ENCODE measurements around the gene ZNF529. TPM values are rescaled to one million over a fixed set of nuclear protein-coding genes. Genes with fewer than 3 reads are reported as not detected.
A peak's percentile ranks its signal among the peaks of the same experiment; 100 is the strongest.

Gene ZNF529
- total RNA-seq, 1 experiment from 2014 or later = 4.2 TPM

DNA sequence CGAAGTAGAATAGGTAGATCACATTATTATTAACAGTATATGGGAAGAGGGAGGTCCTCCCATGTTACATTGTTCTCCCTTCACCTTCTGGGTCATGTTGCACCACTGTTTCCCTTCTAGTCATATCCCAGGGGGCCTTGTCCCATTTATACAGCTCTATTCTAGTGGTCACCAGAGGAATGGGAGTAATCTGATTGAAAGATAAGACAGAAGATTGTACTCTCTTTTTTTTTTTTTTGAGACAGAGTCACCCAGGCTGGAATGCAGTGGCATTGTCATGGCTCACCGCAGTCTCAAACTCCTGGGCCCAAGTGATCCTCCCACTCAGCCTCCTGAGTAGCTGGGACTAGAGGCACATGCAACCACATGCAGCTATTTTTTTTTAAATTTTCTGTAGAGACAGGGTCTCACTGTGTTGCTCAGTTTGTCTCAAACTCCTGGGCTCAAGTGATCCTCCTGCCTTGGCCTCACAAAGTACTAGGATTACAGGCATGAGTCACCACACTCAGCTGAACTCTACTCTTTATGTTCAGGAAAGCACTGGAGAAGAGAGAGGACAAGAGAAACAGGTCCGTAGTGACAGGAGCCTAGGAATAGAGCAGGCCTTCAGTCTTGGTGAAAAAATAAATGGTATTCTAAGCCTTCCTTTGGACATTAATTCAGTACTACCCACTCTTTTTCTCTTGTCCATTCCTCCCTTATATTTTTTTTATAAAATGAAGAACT is 4.3 kb upstream of the ZNF529 start:
- Histone ChIP-seq H3K4me3 (peak overlapping the region; percentile 13; the same call in 1 of the 2 replicates), H2AFZ (no peak overlapping the region), H3K4me1 (replicated peaks; ENCODE audit: insufficient read depth) (peaks cover under 1% of the 10 kb centered on the region; the same call in 1 of the 2 replicates), H3F3A (ENCODE audit: insufficient read depth, low read depth) (no peaks in the 10 kb centered on the region), H3K9me2 (ENCODE audit: insufficient read depth) (no peaks in the 10 kb centered on the region), H3K4me2 (no peak overlapping the region), H3K36me3 (ENCODE audit: low read depth) (peaks cover 52% of the 10 kb centered on the region), H3K9me3 (ENCODE audit: insufficient read depth, low read depth) (peaks cover 44% of the 10 kb centered on the region), H4K20me1 (ENCODE audit: insufficient read depth) (no peaks in the 10 kb centered on the region), H3K27me3 (ENCODE audit: insufficient read depth, low read depth) (no peaks in the 10 kb centered on the region), H3K27ac (no peak overlapping the region), H3K79me2 (ENCODE audit: low read depth) (peaks cover 21% of the 10 kb centered on the region)
- intact Hi-C loops (cut with micrococcal nuclease; ENCODE audit: unreplicated experiment) = no loop called here
- ChIA-PET CTCF (no interaction called here), POLR2A (ENCODE audit: unreplicated experiment) (interaction anchor here (0.7 kb wide), 1 partner anchor 49 kb away, joined by 10 read pairs; the partner anchor contains the start of gene ZNF260)
- no TSS peak for BruUV-seq (replicated peaks)
- no peak for DNase-seq
- TF ChIP-seq, protein P1, sequence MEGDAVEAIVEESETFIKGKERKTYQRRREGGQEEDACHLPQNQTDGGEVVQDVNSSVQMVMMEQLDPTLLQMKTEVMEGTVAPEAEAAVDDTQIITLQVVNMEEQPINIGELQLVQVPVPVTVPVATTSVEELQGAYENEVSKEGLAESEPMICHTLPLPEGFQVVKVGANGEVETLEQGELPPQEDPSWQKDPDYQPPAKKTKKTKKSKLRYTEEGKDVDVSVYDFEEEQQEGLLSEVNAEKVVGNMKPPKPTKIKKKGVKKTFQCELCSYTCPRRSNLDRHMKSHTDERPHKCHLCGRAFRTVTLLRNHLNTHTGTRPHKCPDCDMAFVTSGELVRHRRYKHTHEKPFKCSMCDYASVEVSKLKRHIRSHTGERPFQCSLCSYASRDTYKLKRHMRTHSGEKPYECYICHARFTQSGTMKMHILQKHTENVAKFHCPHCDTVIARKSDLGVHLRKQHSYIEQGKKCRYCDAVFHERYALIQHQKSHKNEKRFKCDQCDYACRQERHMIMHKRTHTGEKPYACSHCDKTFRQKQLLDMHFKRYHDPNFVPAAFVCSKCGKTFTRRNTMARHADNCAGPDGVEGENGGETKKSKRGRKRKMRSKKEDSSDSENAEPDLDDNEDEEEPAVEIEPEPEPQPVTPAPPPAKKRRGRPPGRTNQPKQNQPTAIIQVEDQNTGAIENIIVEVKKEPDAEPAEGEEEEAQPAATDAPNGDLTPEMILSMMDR (conservative IDR thresholded peaks at IDR 0.05) = no peak
- TF ChIP-seq EZH2 (IDR thresholded peaks at IDR 0.05; ENCODE audit: low read depth) = no peak

DNA sequence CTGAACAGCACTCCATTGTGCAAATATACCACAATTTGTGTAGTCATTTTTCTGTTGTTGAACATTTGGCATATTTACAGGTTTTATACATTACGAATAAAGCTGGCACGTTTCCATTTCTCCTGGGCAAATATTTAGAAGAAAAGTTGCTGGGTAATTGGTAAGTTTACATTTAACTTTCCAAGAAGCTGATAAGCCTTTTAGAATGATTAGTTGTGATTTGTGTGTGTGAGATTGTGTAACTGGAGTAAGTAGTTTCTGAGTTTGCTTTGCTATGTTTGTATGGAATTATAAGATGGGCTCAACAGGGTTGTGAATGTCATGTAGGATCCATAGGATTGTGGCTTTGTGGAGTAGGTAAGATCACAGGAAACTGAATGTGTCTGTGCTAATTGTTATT is 1.6 kb upstream of the ZNF529 start:
- Histone ChIP-seq H2AFZ (no peak overlapping the region), H3K9me2 (ENCODE audit: insufficient read depth) (no peaks in the 10 kb centered on the region), H3K27ac (no peak overlapping the region), H3K79me2 (ENCODE audit: low read depth) (peaks cover 40% of the 10 kb centered on the region), H3K4me2 (peak overlapping the region; percentile 88), H3K4me1 (replicated peaks; ENCODE audit: insufficient read depth) (peaks cover 6% of the 10 kb centered on the region; the same call in 1 of the 2 replicates), H3K27me3 (ENCODE audit: insufficient read depth, low read depth) (no peaks in the 10 kb centered on the region), H3K36me3 (ENCODE audit: low read depth) (peaks cover 56% of the 10 kb centered on the region), H3K9me3 (ENCODE audit: insufficient read depth, low read depth) (peaks cover 35% of the 10 kb centered on the region), H3K4me3 (peak overlapping the region; percentile 90; the same call in 1 of the 2 replicates), H4K20me1 (ENCODE audit: insufficient read depth) (no peaks in the 10 kb centered on the region), H3F3A (ENCODE audit: insufficient read depth, low read depth) (no peaks in the 10 kb centered on the region)
- POLR2A ChIA-PET (ENCODE audit: unreplicated experiment) = no interaction called here
- CTCF ChIA-PET = no interaction called here
- TF ChIP-seq, protein P1 (conservative IDR thresholded peaks at IDR 0.05) = no peak
- no peak for TF ChIP-seq EZH2 (IDR thresholded peaks at IDR 0.05; ENCODE audit: low read depth)
- intact Hi-C loops (cut with micrococcal nuclease; ENCODE audit: unreplicated experiment) = loop anchor here (5.0 kb wide), 1 partner anchor 447 kb away; no protein-coding TSS in a partner anchor
- BruUV-seq (replicated peaks) = no TSS peak
- no peak for DNase-seq

DNA sequence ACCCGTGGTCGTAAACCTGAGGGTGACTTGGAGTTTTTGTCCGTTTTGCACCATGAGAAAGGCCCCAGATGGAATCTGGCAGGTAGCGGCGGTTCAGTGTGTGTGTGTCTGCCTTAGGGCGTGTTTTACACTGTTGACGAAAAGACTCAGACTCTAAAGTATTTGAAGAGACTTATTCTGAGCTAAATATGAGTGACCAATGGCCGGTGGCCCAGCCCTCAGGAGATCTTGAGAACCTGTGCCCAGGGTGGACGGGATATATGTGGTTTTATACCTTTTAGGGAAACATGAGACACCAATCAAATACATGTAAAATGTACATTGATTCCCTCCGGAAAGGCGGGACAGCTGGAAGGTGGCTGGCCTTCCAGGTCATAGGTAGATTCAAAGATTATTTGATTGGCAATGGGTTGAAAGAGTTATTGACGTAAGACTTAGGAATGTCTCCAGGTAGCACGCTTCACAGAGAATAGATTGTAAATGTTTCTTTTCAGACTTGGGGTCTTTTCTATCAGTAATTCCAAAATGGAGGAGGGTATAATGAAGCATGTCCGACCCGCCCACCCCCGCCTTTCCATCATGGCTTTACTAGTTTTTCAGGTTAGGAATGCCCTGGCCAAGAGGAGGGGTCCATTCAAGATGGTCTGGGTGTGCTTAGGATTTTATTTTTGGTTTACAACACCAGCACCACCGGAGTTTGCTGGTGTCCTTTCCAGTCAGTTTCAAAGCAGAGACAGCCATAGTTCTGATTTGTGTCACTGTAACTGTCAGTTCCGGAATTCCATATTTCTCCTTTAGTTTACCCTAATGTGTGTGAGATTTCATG is 1.0 kb upstream of the ZNF529 start:
- Histone ChIP-seq H3K27me3 (ENCODE audit: insufficient read depth, low read depth) (no peaks in the 10 kb centered on the region), H3K79me2 (ENCODE audit: low read depth) (peaks cover 40% of the 10 kb centered on the region), H3K36me3 (ENCODE audit: low read depth) (peaks cover 57% of the 10 kb centered on the region), H3K9me2 (ENCODE audit: insufficient read depth) (no peaks in the 10 kb centered on the region), H3F3A (ENCODE audit: insufficient read depth, low read depth) (no peaks in the 10 kb centered on the region), H3K9me3 (ENCODE audit: insufficient read depth, low read depth) (peaks cover 29% of the 10 kb centered on the region), H3K27ac (peak overlapping the region; percentile 55), H4K20me1 (ENCODE audit: insufficient read depth) (no peaks in the 10 kb centered on the region), H3K4me1 (replicated peaks; ENCODE audit: insufficient read depth) (peaks cover 6% of the 10 kb centered on the region; the same call in 1 of the 2 replicates), H3K4me2 (peak overlapping the region; percentile 88), H3K4me3 (peak overlapping the region; percentile 90), H2AFZ (peak overlapping the region; percentile 99)
- intact Hi-C loops (cut with micrococcal nuclease; ENCODE audit: unreplicated experiment) = loop anchor here (1.0 to 5.0 kb wide), 3 partner anchors 46 to 447 kb away; partner anchors contain the start of genes ZNF260 and ZNF461
- TSS peak; percentile 43 for BruUV-seq (replicated peaks)
- TF ChIP-seq EZH2 (IDR thresholded peaks at IDR 0.05; ENCODE audit: low read depth) = no peak
- TF ChIP-seq, protein P1 (conservative IDR thresholded peaks at IDR 0.05) = no peak
- ChIA-PET CTCF (no interaction called here), POLR2A (ENCODE audit: unreplicated experiment) (interaction anchor here (0.7 kb wide), 1 partner anchor 44 kb away, joined by 3 read pairs; no protein-coding TSS in a partner anchor)
- peak; percentile 27 to 61 for DNase-seq
